Right lung (tissue), 5 donors: ENCODE measurements around the gene FAM118B. TPM values are rescaled to one million over a fixed set of nuclear protein-coding genes. Genes with fewer than 3 reads are reported as not detected.
A peak's percentile ranks its signal among the peaks of the same experiment; 100 is the strongest.

Experiments
- DNase-seq, 2 donors: peaks; one replicate each; pipeline ENCODE4 v3.0.0-alpha.2; 2013
- polyA plus RNA-seq, 5 donors: library from polyadenylated mRNA; unstranded; fragments of 120-200 nt; gene quantifications; one replicate each; pipeline versions ENCODE4 v1.2.1 to v1.2.3, GENCODE V29; 2013; ENCODE audit warnings: inconsistent platforms in 1 of 5, low replicate concordance in 1 of 5; ENCODE audit not compliant: insufficient read length in 5 of 5, insufficient read depth in 1 of 5

Gene FAM118B
- polyA plus RNA-seq, 5 donors, result 28.6 to 34.6 (median 30.5) TPM

DNA sequence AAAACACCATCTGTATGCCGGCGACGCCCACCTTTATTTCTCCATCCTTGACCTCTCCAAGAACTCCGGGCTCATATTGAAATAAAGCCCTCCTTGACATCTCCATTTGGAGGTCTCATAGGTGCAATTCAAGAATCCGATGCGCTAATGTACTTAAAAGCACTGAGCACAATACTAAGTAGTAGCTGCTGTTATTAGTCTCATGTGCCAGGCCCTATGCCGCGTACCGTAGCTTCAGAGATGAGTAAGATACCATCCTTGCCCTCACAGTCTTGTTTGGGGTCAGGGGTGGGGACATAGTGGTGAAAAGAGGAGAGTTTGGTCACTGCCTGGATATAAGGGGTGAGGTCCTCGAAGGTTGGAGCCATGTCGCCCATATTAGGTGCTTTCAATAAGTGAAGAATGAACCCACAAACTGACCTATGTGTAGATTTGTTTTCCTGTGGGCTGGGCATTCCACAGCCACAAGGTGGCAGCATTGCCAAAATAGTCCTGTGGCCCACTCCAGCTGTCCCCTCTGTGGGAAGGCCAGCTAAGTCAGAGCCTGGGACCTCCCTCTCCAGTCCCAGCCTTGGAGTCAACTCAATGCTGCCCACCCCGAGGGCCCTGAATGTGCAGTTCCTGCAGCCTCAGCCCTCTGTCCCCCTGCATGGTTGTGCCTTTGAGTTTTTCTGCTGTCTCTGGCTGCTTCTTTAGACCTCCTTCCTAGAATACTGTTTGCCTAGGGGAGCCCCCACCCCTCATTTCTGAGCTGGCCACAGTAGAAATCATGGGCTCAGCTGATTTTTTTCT is 98.8 kb downstream of the FAM118B start:
- DNase-seq, result peak; percentile 73 to 80

DNA sequence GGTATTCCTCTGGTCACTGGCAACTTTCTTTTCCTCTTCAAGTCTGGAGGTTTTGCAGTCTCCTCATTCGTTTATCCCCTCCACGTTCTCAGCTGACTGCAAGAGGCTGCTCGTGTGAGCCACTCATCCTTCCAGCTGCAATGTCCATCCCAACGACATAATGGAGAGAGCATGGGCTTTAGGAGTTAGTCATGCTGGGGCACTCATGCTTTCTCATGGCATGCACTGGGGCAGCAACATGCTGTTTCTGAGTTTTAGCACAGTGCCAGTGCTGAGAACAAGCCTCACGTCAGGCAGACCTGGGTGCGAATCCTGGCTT is 99.4 kb downstream of the FAM118B start:
- no peak for DNase-seq

DNA sequence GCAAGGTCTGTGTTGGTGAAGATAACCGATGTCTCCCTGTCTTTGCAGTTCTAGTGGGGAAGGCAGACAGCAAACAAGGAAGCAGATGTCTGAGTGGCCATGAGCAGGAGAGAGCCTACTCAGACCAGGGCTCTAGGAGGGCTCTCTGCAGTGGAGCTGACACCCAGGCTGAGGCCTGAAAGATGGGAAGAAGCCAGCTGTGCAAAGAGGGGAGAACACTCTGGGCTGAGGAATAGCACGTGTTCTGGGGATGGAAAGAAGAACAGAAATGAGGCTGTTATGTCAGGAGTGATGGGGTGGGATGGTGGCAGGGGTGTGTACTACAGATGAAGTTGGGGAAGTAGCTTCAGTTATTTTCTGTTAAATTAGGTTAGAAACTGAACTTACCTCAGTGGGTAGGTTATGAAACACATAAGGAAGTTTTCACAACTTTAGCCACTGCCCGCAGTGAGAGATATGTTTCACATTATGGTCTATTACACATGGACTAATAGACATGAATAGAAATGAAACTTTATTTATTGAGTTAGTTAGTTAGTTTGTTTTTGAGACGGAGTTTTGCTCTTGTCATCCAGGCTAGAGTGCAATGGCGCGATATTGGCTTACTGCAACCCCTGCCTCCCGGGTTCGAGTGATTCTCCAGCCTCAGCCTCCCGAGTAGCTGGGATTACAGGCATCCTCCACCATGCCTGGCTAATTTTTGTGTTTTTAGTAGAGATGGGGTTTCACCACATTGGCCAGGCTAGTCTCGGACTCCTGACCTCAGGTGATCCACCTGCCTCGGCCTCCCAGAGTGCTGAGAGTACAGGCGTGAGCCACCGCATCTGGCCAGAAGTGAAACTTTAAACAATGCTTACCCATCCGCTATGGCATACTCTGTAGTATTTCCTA is 100.1 kb downstream of the FAM118B start:
- DNase-seq, result no peak

Other genes with a start within 250 kb of the FAM118B start
- gene CDON, start 148.9 kb upstream of the FAM118B start, polyA plus RNA-seq, result 10 to 100 TPM in 3 of 5 donors, 1 to 10 TPM in 2; 8.2 to 13.6 (median 10.4) TPM
- gene RPUSD4, start 132 bp upstream of the FAM118B start, polyA plus RNA-seq, result 10 to 100 TPM; 38.1 to 48.4 (median 42.1) TPM
- gene SRPRA, start 57.1 kb downstream of the FAM118B start, polyA plus RNA-seq, result 10 to 100 TPM; 62.3 to 82.6 (median 68.0) TPM
- 10 to 100 TPM; 37.9 to 52.9 (median 43.9) TPM for gene FOXRED1, start 57.4 kb downstream of the FAM118B start, polyA plus RNA-seq
- 10 to 100 TPM; 14.2 to 20.9 (median 16.4) TPM for gene TIRAP, start 71.3 kb downstream of the FAM118B start, polyA plus RNA-seq
- 10 to 100 TPM; 19.5 to 24.9 (median 21.4) TPM for gene DCPS, start 92.3 kb downstream of the FAM118B start, polyA plus RNA-seq
- 10 to 100 TPM; 29.4 to 38.5 (median 36.1) TPM for gene ST3GAL4, start 143.9 kb downstream of the FAM118B start, polyA plus RNA-seq